Cardiac muscle cell (in vitro differentiated cells and primary cell): ENCODE data around the gene SELENOM. TPM values are rescaled to one million over a fixed set of nuclear protein-coding genes. Genes with fewer than 3 reads are reported as not detected.
"Not testable (repeated sequence)": the region's sequence is repeated elsewhere in the genome, so short reads cannot be mapped to it uniquely, and the experiment has no call there.

Source experiments
- DNase-seq, 2 donors: peaks; one replicate each; pipeline versions ENCODE4 v3.0.0 to v3.0.0-alpha.2; 2010 to 2017; ENCODE audit warnings: low read depth in 1 of 2, low spot score in 1 of 2
- H3K27ac ChIP-seq: fragments of 200-600 bp; sonication (generic); 2 replicates; pipeline ENCODE4 v1.5.1; 2016
- H3K27me3 ChIP-seq: fragments of 200-600 bp; sonication (generic); 2 replicates; pipeline ENCODE4 v1.6.0; 2016; ENCODE audit warnings: control low read depth
- H3K36me3 ChIP-seq: fragments of 200-600 bp; sonication (generic); 2 replicates; pipeline ENCODE4 v1.5.1; 2016; ENCODE audit warnings: control low read depth
- H3K4me1 ChIP-seq: fragments of 200-600 bp; sonication (generic); 2 replicates; pipeline ENCODE4 v1.8.1; 2017; ENCODE audit warnings: low read depth, mild to moderate bottlenecking, mixed run types
- H3K4me3 ChIP-seq: fragments of 200-600 bp; sonication (generic); 2 replicates; pipeline ENCODE4 v1.5.1; 2016; ENCODE audit warnings: mild to moderate bottlenecking
- H3K9me3 ChIP-seq: fragments of 200-600 bp; sonication (generic); 2 replicates; pipeline ENCODE4 v1.5.1; 2017; ENCODE audit warnings: low read depth, mild to moderate bottlenecking, control low read depth
- polyA plus RNA-seq: library from polyadenylated mRNA; unstranded; fragments of >200 nt; fragmentation: Nextera tagmentation; extraction: Ambion mirVana; gene quantifications from 2 replicates; pipeline ENCODE4 v1.2.1, GENCODE V29; 2016
- total RNA-seq: library from RNA; depleted of rRNA; stranded (reverse); fragments of >200 nt; gene quantifications from 2 replicates; pipeline ENCODE4 v1.2.3, GENCODE V29; 2016
- TF ChIP-seq, protein P1 (sequence below): IDR thresholded peaks from 2 replicates; pipeline ENCODE4 v1.5.1; 2012; ENCODE audit warnings: low read depth, mild to moderate bottlenecking, low read length

Gene SELENOM
- total and polyA plus RNA-seq, 2 experiments from 2014 or later: 84.0 to 88.8 TPM

- peak in 1 of 2 donors; percentile 35 for DNase-seq
- H3K4me1 ChIP-seq: no peaks in the 10 kb centered on the region
- no peaks in the 10 kb centered on the region for H3K36me3 ChIP-seq
- no peaks in the 10 kb centered on the region for H3K27me3 ChIP-seq
- TF ChIP-seq, protein P1, sequence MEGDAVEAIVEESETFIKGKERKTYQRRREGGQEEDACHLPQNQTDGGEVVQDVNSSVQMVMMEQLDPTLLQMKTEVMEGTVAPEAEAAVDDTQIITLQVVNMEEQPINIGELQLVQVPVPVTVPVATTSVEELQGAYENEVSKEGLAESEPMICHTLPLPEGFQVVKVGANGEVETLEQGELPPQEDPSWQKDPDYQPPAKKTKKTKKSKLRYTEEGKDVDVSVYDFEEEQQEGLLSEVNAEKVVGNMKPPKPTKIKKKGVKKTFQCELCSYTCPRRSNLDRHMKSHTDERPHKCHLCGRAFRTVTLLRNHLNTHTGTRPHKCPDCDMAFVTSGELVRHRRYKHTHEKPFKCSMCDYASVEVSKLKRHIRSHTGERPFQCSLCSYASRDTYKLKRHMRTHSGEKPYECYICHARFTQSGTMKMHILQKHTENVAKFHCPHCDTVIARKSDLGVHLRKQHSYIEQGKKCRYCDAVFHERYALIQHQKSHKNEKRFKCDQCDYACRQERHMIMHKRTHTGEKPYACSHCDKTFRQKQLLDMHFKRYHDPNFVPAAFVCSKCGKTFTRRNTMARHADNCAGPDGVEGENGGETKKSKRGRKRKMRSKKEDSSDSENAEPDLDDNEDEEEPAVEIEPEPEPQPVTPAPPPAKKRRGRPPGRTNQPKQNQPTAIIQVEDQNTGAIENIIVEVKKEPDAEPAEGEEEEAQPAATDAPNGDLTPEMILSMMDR: no peak
- H3K4me3 ChIP-seq: peak overlapping the region; percentile 96
- no peaks in the 10 kb centered on the region for H3K9me3 ChIP-seq
- no peak overlapping the region for H3K27ac ChIP-seq
Observed at GRCh38 chr22:31081963-31082605, 25.3 kb downstream of the SELENOM start.

DNA sequence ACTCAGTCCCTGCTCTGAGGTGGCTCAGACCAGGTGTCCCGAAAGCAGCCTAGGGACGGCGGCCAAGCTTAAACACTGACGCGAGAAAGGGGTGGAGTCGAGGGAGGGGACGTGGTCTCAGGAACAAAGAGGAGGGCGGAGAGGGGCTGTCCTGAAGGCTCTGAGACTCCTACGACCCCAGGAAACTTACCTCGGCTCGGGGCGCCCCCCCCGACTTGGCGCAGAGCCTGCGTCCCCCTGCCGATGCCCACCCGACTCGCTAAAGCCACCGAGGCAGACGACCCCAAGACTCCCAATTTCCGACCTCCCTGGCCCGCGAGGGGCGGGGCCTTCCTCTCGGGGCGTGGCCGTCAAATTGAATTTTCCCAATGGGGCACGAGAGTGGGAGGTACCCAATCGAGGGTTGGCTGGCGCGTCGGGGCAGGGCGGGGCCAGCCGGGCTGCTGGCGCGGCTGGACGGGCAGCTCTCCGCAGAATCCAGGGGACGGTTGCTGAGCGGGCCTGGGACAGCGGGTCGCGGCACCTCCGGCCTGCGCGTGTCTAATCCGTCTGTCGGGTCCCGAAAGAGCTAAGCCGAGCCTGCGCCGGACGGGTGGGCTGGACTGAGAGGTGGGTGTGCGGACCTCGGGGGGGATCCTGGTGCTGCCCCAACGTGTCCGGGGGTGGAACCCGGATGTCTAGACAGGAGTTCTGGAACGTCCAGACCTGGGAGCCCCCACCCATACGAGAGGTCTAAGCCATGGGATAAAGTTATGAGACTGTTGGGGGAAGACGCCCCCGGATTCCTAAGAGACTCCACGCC lies 26.3 kb downstream of the SELENOM start, which contains the start of gene SMTN:
TSS of gene SMTN (plus strand) at position 471 of the 802 bp plus-strand sequence. CDS start 1,941 bp downstream, outside the sequence.
- peak within 1 kb of the TSS; percentile 97 for H3K27ac ChIP-seq
- no peaks in the 10 kb centered on the region for H3K4me1 ChIP-seq
- no peaks in the 10 kb centered on the region for H3K27me3 ChIP-seq
- TF ChIP-seq, protein P1: peak; percentile 5
- peak within 1 kb of the TSS; percentile 96 for H3K4me3 ChIP-seq
- no peaks in the 10 kb centered on the region for H3K9me3 ChIP-seq
- DNase-seq: peak; percentile 92 to 97
- H3K36me3 ChIP-seq: no peaks in the 10 kb centered on the region

- H3K4me3 ChIP-seq: peak overlapping the region; percentile 96
- H3K9me3 ChIP-seq: no peaks in the 10 kb centered on the region
- no peak for DNase-seq
- no peaks in the 10 kb centered on the region for H3K36me3 ChIP-seq
- no peaks in the 10 kb centered on the region for H3K4me1 ChIP-seq
- TF ChIP-seq, protein P1: no peak
- H3K27me3 ChIP-seq: no peaks in the 10 kb centered on the region
- H3K27ac ChIP-seq: peak overlapping the region; percentile 97
Observed at GRCh38 chr22:31080164-31080847, 27.1 kb downstream of the SELENOM start.

DNA sequence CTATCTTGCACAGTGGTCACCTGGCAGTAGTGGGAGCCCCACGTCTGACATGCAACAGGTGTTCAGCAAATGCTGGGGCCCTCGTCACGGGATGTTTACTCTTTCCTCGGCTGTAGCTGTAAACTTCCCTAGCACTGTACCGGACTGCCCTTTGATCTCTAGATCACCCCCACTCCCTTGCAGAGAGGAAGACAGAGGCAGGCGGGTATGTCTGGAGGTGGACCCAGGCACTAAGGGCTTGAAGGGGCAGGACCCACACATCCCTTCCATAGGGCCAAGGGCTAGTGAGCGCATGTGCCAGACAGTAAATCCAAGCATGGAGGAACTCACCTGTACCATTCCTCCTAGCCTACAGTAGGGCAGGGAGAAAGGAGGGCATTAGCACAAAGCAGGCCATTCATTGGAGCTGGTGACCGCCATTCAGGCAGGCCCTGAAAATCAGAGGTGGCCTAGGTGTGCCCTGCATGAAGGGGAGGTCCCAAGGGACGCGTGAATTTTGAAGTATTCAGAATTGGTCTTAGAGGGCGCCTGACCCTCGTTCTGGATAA lies 28.2 kb downstream of the SELENOM start:
- H3K27me3 ChIP-seq: no peaks in the 10 kb centered on the region
- TF ChIP-seq, protein P1: no peak
- no peaks in the 10 kb centered on the region for H3K4me1 ChIP-seq
- H3K36me3 ChIP-seq: no peaks in the 10 kb centered on the region
- no peak overlapping the region for H3K4me3 ChIP-seq
- H3K9me3 ChIP-seq: no peaks in the 10 kb centered on the region
- H3K27ac ChIP-seq: no peak overlapping the region
- no peak for DNase-seq

GRCh38 chr22:31078389-31078788 lies 29.0 kb downstream of the SELENOM start:
- H3K9me3 ChIP-seq, H3K27me3 ChIP-seq, H3K27ac ChIP-seq, H3K4me1 ChIP-seq, H3K36me3 ChIP-seq, H3K4me3 ChIP-seq: not testable (repeated sequence)
- peak in 1 of 2 donors; percentile 30 for DNase-seq
